Spleen (tissue), 11 donors: Measurements from ENCODE around the gene DDX59. TPM values are rescaled to one million over a fixed set of nuclear protein-coding genes. Genes with fewer than 3 reads are reported as not detected.

Experiments used
- DNase-seq: peaks from one replicate; pipeline ENCODE4 v3.0.0-alpha.2; 2020
- H3K27ac ChIP-seq, 8 donors: fragments of 200-600 bp; sonication (generic) in 7 of 8; 1 replicate in 4 of 8; 2 replicates in 4 of 8; pipeline versions ENCODE4 v1.5.0 to v1.8.0; 2016 to 2021; ENCODE audit warnings: inconsistent platforms in 4 of 8, mild to moderate bottlenecking in 4 of 8, moderate library complexity in 1 of 8
- H3K27me3 ChIP-seq, 7 donors: fragments of 200-600 bp; sonication (generic) in 6 of 7; replicated peaks in 1 of 7; 1 replicate in 4 of 7; 2 replicates in 3 of 7; pipeline versions ENCODE4 v1.5.0 to v1.8.0; 2016 to 2021; ENCODE audit warnings: inconsistent platforms in 3 of 7, mild to moderate bottlenecking in 1 of 7
- H3K36me3 ChIP-seq, 6 donors: fragments of 200-600 bp; sonication (generic) in 5 of 6; 1 replicate in 4 of 6; 2 replicates in 2 of 6; pipeline versions ENCODE4 v1.5.0 to v1.8.0; 2016 to 2021; ENCODE audit warnings: inconsistent platforms in 2 of 6
- H3K4me1 ChIP-seq, 6 donors: fragments of 200-600 bp; sonication (generic) in 5 of 6; 1 replicate in 3 of 6; 2 replicates in 3 of 6; pipeline versions ENCODE4 v1.5.0 to v1.8.0; 2016 to 2021; ENCODE audit warnings: inconsistent platforms in 3 of 6
- H3K4me3 ChIP-seq, 8 donors: fragments of 200-600 bp; sonication (generic) in 7 of 8; 1 replicate in 4 of 8; 2 replicates in 4 of 8; pipeline versions ENCODE4 v1.5.0 to v1.8.0; 2016 to 2021; ENCODE audit warnings: inconsistent platforms in 4 of 8, mild to moderate bottlenecking in 4 of 8, moderate library complexity in 2 of 8
- H3K9me3 ChIP-seq, 8 donors: fragments of 200-600 bp; sonication (generic) in 7 of 8; 1 replicate in 4 of 8; 2 replicates in 4 of 8; pipeline versions ENCODE4 v1.5.0 to v1.8.0; 2016 to 2021; ENCODE audit warnings: inconsistent platforms in 4 of 8
- POLR2A ChIP-seq, 3 donors: fragments of 450-650 bp; IDR thresholded peaks; one replicate each; pipeline ENCODE4 v1.5.1; 2017; ENCODE audit warnings: antibody characterized with exemption in 3 of 3, mild to moderate bottlenecking in 1 of 3
- POLR2AphosphoS5 ChIP-seq, 3 donors: sonication (generic); formaldehyde crosslinking; IDR thresholded peaks; one replicate each; pipeline ENCODE4 v1.5.1; 2017; ENCODE audit warnings: antibody characterized with exemption in 3 of 3
- WGBS, 5 donors: extraction: QIAGEN DNeasy Blood & Tissue Kit in 3 of 5; methylation state at CpG; one replicate each; pipeline versions ENCODE4 v1.1.5 to v1.1.7; 2013 to 2018; 5-methylcytosine and 5-hydroxymethylcytosine counted together
- intact Hi-C: fragments of 100-400 bp; cut with DNase I; formaldehyde crosslinking; loops from one replicate; pipeline ENCODE4 v1.15.0; 2023; ENCODE audit warnings: low total_unique reads
- polyA plus RNA-seq, 3 donors: library from polyadenylated mRNA; stranded (reverse); fragments of 200-250 nt; gene quantifications; one replicate each; pipeline ENCODE4 v1.2.1, GENCODE V29; 2013
- total RNA-seq, 7 donors: library from RNA; depleted of rRNA in 3 of 7; stranded (reverse); fragments of >200 nt in 3 of 7; fragmentation: NEBNext Ultra II Directional in 4 of 7; extraction: Animal tissue kit (Norgen Biotek cat#: 25700) in 4 of 7; gene quantifications; one replicate each; pipeline versions ENCODE4 v1.1.0 to v1.2.1, GENCODE V29; 2016 to 2021
- TF ChIP-seq, protein P1 (sequence below), 11 experiments: fragments of 200-600 bp in 7 of 11; fragments of 450-650 bp in 4 of 11; sonication (generic) in 4 of 11; IDR thresholded peaks in 8 of 11; conservative IDR thresholded peaks in 3 of 11; 1 replicate in 7 of 11; 2 replicates in 4 of 11; pipeline versions ENCODE4 v1.4.0 to v1.8.0; 2016 to 2021; ENCODE audit warnings: antibody characterized with exemption in 11 of 11, inconsistent platforms in 4 of 11, mild to moderate bottlenecking in 1 of 11
- donor health status: healthy with polysubstance abuse.
- donor health status: DM: no; HTN: no; CAD: no; lungs with moderate emphysema.
- donor health status: DM: no; HTN: no; CAD: no.
- donor health status: Bipolar disorder and iron deficiency.
- donor health status: healthy.
- donor health status: DM: no; HTN: no; CAD: no.
- donor health status: DM: yes; HTN: yes; CAD: no.

Gene DDX59
- total and polyA plus RNA-seq, 10 donors: 21.4 to 40.2 (median 31.6) TPM

DNA sequence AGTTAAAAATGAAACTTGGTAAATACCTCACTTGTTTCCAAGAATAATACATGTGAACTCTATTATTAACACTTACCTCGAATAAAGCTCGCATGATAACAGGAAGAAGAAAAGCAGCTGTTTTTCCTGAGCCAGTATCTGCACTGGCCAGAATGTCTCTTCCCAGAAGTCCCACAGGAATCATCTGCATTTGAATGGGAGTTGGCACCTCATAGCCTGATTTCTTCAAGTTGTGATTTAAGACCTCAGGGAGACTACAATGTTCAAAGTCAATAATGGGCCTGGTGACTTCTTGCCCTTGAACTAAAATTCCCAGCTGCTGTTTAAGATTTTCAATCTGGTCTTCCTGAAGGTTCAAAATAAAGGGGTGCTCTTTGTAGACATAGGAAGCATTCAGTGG lies 3.8 kb downstream of the DDX59 start:
- intact Hi-C loops: no loop called here
- 20 to 36% (median 23%) methylated on average over 2 of the region's 2 CpGs for WGBS, 5 donors
- Histone ChIP-seq H3K27me3 (no peaks in the 10 kb centered on the region), H3K4me1 (peaks cover 4 to 87% (median 48%) of the 10 kb centered on the region in 6 donors), H3K9me3 (no peaks in the 10 kb centered on the region), H3K27ac (peak overlapping the region in 1 of 8 donors; percentile 3), H3K36me3 (peaks cover 0 to 66% (median 36%) of the 10 kb centered on the region in 6 donors), H3K4me3 (no peak overlapping the region)
- no peak for DNase-seq
- TF ChIP-seq POLR2AphosphoS5 (IDR thresholded peaks at IDR 0.05) (no peak), POLR2A (IDR thresholded peaks at IDR 0.05) (no peak)
- TF ChIP-seq, protein P1, sequence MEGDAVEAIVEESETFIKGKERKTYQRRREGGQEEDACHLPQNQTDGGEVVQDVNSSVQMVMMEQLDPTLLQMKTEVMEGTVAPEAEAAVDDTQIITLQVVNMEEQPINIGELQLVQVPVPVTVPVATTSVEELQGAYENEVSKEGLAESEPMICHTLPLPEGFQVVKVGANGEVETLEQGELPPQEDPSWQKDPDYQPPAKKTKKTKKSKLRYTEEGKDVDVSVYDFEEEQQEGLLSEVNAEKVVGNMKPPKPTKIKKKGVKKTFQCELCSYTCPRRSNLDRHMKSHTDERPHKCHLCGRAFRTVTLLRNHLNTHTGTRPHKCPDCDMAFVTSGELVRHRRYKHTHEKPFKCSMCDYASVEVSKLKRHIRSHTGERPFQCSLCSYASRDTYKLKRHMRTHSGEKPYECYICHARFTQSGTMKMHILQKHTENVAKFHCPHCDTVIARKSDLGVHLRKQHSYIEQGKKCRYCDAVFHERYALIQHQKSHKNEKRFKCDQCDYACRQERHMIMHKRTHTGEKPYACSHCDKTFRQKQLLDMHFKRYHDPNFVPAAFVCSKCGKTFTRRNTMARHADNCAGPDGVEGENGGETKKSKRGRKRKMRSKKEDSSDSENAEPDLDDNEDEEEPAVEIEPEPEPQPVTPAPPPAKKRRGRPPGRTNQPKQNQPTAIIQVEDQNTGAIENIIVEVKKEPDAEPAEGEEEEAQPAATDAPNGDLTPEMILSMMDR (IDR thresholded peaks at IDR 0.05 in 8 of 11, conservative IDR thresholded peaks at IDR 0.05 in 3 of 11): no peak

DNA sequence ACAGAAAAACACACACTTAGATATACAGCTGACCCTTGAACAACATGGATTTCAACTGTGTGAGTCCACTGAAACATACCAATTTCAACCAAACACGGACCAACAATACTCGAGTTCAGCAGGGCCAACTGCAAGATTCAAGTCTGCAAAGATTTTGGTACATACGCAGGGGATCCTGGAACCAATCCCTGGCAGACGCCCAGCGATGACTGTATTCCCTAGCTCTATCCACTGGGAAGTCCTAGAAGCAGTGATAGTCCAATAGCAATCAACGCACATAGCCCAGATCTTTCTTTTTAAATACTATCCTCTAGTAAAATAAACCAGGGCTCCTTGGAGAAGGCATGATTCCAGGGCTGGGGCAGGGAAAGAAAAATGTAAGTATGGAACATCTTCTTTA lies 9.0 kb downstream of the DDX59 start:
- H3K4me1 ChIP-seq: peaks cover 0 to 44% (median 19%) of the 10 kb centered on the region in 6 donors
- H3K36me3 ChIP-seq: peaks cover 0 to 100% (median 74%) of the 10 kb centered on the region in 6 donors
- no peak overlapping the region for H3K27ac ChIP-seq
- TF ChIP-seq POLR2A (IDR thresholded peaks at IDR 0.05): no peak
- TF ChIP-seq, protein P1 (IDR thresholded peaks at IDR 0.05 in 8 of 11, conservative IDR thresholded peaks at IDR 0.05 in 3 of 11): no peak
- TF ChIP-seq POLR2AphosphoS5 (IDR thresholded peaks at IDR 0.05): no peak
- intact Hi-C loops: no loop called here
- no peaks in the 10 kb centered on the region for H3K9me3 ChIP-seq
- no peak for DNase-seq
- no peak overlapping the region for H3K4me3 ChIP-seq
- WGBS, 5 donors: 85 to 95% (median 95%) methylated on average over 6 of the region's 6 CpGs
- no peaks in the 10 kb centered on the region for H3K27me3 ChIP-seq

DNA sequence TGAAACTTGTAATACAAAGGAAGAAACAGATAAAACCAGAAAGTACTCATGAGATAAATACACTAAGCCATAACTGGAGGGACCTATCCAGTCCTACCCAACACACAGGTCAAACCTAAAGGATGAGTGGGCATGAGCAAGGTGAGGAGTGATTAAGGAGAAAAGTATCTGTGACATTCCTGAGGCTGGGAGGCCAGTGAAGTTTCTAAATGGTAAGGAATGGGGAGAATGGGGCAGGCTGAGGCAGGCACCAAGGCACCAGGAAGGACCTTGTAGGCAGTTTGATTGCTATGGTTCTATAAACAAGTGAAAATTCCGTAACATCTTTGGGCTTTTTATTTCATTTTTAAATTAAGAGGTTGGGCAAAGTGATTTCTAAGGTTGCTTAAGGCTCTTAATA lies 10.4 kb downstream of the DDX59 start:
- Histone ChIP-seq H3K9me3 (no peaks in the 10 kb centered on the region), H3K27me3 (no peaks in the 10 kb centered on the region), H3K4me1 (peaks cover 0 to 39% (median 11%) of the 10 kb centered on the region in 6 donors), H3K27ac (no peak overlapping the region), H3K4me3 (no peak overlapping the region), H3K36me3 (peaks cover 0 to 100% (median 76%) of the 10 kb centered on the region in 6 donors)
- no peak for DNase-seq
- no peak for TF ChIP-seq POLR2A (IDR thresholded peaks at IDR 0.05)
- TF ChIP-seq, protein P1 (IDR thresholded peaks at IDR 0.05 in 8 of 11, conservative IDR thresholded peaks at IDR 0.05 in 3 of 11): no peak
- 93 to 100% (median 98%) methylated on average over 1 of the region's 1 CpG for WGBS, 5 donors
- intact Hi-C loops: no loop called here

DNA sequence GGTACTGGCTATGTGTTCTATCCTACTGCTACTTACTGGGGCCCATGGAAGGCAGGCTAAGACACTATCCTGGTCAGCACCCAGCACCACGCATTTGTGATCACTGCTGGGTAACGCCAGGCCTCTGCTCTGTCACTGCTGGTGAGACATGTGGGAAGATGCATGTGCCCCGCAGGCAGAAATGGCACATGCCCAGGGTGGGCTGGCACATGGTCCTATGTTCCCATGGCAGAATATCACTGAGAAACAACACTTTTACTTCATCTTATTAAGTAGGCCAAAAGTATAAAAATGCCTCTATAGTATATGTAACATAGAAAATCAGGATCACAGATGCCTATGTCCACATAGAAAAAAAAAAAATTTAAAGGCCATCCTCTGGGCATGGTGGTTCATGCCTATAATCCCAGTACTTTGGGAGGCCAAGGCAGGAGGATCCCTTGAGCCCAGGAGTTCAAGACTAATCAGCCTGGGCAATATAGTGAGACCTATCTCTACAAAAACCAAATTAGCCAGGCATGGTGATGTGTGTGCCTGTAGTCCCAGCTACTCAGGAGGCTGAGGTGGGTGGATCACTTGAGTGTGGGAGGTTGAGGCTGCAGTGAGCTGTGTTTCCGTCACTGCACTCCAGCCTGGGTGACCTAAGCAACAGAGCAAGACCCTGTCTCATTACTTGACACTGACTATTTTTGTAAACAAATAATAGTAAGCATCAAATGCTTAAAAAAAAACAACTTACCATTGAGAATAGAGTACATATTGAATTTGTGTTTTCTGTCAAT lies 11.5 kb downstream of the DDX59 start:
- H3K36me3 ChIP-seq: peaks cover 0 to 100% (median 75%) of the 10 kb centered on the region in 6 donors
- no peak overlapping the region for H3K27ac ChIP-seq
- H3K4me3 ChIP-seq: no peak overlapping the region
- peaks cover 0 to 30% (median 3%) of the 10 kb centered on the region in 6 donors for H3K4me1 ChIP-seq
- H3K9me3 ChIP-seq: no peaks in the 10 kb centered on the region
- no peak for DNase-seq
- no peak for TF ChIP-seq POLR2A (IDR thresholded peaks at IDR 0.05)
- TF ChIP-seq, protein P1 (IDR thresholded peaks at IDR 0.05 in 8 of 11, conservative IDR thresholded peaks at IDR 0.05 in 3 of 11): no peak
- TF ChIP-seq POLR2AphosphoS5 (IDR thresholded peaks at IDR 0.05): no peak
- no peaks in the 10 kb centered on the region for H3K27me3 ChIP-seq
- WGBS, 5 donors: 86 to 97% (median 94%) methylated on average over 4 of the region's 4 CpGs
- intact Hi-C loops: no loop called here
